ENCODE measurements around the gene NRXN3.

The NRXN3 gene

DNA sequence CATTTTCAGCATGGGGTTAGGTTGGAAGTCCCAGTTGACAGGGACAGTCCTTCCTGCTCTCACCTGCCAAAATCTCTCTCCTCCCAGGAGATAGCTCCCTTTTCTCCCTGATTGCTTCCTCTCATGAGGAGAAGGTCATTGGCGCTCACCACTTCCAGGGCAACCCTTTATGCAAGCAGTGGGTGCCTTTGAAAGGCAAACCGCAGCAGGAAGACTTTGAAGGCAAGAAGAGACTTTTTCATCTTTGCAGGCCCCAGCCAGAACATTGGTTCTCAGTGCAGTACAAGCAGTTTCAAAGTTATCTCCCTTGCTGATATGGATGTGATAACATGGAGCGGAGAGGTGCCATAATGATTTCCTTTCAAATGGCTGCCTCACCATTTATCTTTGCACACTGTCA is 1558.2 kb downstream of the NRXN3 start:
- H3K9me3 ChIP-seq (replicated peaks; ENCODE audit: low read length): no peaks in the 10 kb centered on the region
- no peak overlapping the region for H3K4me2 ChIP-seq (ENCODE audit: low read length)
- no peaks in the 10 kb centered on the region for H3K27me3 ChIP-seq (ENCODE audit: control insufficient read depth, insufficient read depth, low read length)
- H3K9ac ChIP-seq (ENCODE audit: low read depth, low read length): no peak overlapping the region
- H3K36me3 ChIP-seq (ENCODE audit: insufficient read depth, low read length): no peaks in the 10 kb centered on the region
- no peak overlapping the region for H3K4me3 ChIP-seq (ENCODE audit: low read length)
- H3K4me1 ChIP-seq (ENCODE audit: control insufficient read depth, insufficient read depth, low read length): peaks cover 10% of the 10 kb centered on the region

DNA sequence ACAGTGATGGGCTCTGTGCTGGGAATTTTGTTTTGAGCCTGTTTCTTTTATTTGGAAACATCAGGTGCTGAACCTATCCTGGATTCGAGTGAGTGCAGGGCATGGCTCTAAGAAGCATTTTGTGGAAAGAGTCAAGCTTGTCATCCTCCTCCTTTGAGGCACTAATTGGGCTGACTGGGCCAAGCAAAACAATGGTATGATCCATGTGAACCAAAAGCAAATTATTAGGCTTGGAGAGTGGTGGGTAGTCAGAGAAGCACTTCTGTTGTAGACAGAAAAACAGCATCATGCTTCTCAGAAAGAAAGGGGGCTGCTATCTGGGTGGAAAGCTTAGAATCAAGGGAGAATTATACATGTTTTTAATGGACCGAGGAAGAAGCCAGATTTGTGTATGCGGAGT is 1559.6 kb downstream of the NRXN3 start:
- no peak overlapping the region for H3K4me2 ChIP-seq (ENCODE audit: low read length)
- no peaks in the 10 kb centered on the region for H3K36me3 ChIP-seq (ENCODE audit: insufficient read depth, low read length)

DNA sequence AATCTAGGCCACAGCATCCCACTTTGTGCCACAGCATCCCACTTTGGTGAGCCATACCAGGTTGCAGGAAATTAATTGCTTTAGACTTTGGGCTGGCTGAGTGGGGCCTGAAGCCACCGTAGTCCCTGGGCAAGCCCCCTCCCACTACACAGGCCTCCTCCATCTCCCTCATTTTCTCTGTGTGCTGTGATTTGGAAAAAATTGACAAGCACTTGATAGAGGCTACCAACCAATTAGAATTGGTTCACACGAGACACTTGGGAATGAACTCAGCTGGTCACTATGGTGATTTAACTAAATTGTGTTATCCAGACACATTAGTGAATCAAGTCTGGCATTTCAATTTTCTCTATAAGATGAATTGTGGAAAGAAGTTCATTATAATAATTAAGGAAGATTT is 1560.0 kb downstream of the NRXN3 start:
- Histone ChIP-seq H3K4me2 (ENCODE audit: low read length) (no peak overlapping the region), H3K4me3 (ENCODE audit: low read length) (no peak overlapping the region), H3K4me1 (ENCODE audit: control insufficient read depth, insufficient read depth, low read length) (peaks cover 11% of the 10 kb centered on the region), H3K27me3 (ENCODE audit: control insufficient read depth, insufficient read depth, low read length) (no peaks in the 10 kb centered on the region), H3K9ac (ENCODE audit: low read depth, low read length) (no peak overlapping the region), H3K36me3 (ENCODE audit: insufficient read depth, low read length) (no peaks in the 10 kb centered on the region), H3K9me3 (replicated peaks; ENCODE audit: low read length) (no peaks in the 10 kb centered on the region)

More for the DNA sequence above, 1559.6 kb downstream of the NRXN3 start:
- Histone ChIP-seq H3K4me1 (ENCODE audit: control insufficient read depth, insufficient read depth, low read length) (peaks cover 11% of the 10 kb centered on the region), H3K4me3 (ENCODE audit: low read length) (no peak overlapping the region), H3K27me3 (ENCODE audit: control insufficient read depth, insufficient read depth, low read length) (no peaks in the 10 kb centered on the region), H3K9me3 (replicated peaks; ENCODE audit: low read length) (no peaks in the 10 kb centered on the region), H3K9ac (ENCODE audit: low read depth, low read length) (no peak overlapping the region)

DNA sequence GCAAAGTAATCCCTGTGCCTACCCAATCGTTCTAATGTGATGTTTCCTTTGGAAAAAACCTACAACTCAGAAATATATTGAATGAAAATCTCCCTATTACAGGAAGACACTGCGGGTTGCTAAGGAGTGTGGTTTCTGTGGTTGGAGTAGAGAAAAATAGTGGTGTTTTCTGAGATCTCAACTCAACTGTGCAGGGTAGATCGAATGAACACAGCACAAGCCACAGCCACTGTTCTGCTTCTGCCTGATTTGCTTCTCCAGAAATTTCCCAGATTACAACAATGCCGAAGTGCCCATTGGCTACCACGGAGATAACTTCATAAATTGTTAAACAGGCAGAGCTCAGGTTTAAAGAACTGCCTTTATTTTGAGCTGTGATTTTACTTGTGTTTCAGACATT is 1560.8 kb downstream of the NRXN3 start:
- H3K27me3 ChIP-seq (ENCODE audit: control insufficient read depth, insufficient read depth, low read length): no peaks in the 10 kb centered on the region
- no peaks in the 10 kb centered on the region for H3K36me3 ChIP-seq (ENCODE audit: insufficient read depth, low read length)
- no peak overlapping the region for H3K4me3 ChIP-seq (ENCODE audit: low read length)
- H3K4me2 ChIP-seq (ENCODE audit: low read length): no peak overlapping the region
- H3K9ac ChIP-seq (ENCODE audit: low read depth, low read length): no peak overlapping the region
- no peaks in the 10 kb centered on the region for H3K9me3 ChIP-seq (replicated peaks; ENCODE audit: low read length)
- peaks cover 11% of the 10 kb centered on the region for H3K4me1 ChIP-seq (ENCODE audit: control insufficient read depth, insufficient read depth, low read length)

DNA sequence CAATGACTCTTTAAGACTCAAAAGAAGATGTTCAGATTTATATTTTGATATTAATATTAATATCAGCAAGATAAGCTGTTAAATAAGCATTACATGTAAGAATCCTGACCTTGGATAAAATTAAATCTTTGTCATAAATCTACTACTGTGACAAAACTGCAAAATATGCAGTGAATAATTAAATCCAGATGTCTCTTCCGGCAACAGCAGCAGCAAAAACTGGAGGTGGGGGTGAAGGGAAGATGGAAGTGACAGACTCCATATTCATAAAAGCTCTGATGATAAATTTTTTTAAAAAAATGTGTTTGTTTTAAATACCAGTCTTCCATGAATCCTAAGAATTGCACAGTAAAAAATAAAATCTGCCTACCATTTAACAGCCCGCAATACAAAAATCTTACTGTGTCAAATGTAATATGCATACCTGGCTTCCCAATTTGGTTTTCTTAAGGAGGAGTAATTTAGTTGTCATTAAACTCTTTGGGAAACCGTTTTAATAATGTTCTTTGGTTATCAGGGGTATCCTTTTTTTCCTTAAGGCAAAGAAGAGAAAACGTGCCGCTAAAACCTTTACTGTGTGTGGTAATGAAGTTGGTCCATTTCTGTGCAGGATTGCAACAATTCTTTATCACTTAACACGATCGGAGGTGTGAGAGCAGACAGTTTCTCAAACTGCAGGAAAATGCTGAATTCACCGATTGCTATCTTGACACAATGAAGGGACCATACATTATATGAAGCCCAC is 1562.9 kb downstream of the NRXN3 start:
- no peak overlapping the region for H3K4me3 ChIP-seq (ENCODE audit: low read length)
- H3K9ac ChIP-seq (ENCODE audit: low read depth, low read length): no peak overlapping the region
- H3K4me2 ChIP-seq (ENCODE audit: low read length): peak overlapping the region; percentile 9
- peaks cover 11% of the 10 kb centered on the region for H3K4me1 ChIP-seq (ENCODE audit: control insufficient read depth, insufficient read depth, low read length)
- no peaks in the 10 kb centered on the region for H3K27me3 ChIP-seq (ENCODE audit: control insufficient read depth, insufficient read depth, low read length)
- H3K9me3 ChIP-seq (replicated peaks; ENCODE audit: low read length): no peaks in the 10 kb centered on the region
- H3K36me3 ChIP-seq (ENCODE audit: insufficient read depth, low read length): no peaks in the 10 kb centered on the region

GRCh38 chr14:79734151-79734550 is 1564.0 kb downstream of the NRXN3 start:
- H3K27me3 ChIP-seq (ENCODE audit: control insufficient read depth, insufficient read depth, low read length): no peaks in the 10 kb centered on the region
- H3K9me3 ChIP-seq (replicated peaks; ENCODE audit: low read length): no peaks in the 10 kb centered on the region
- H3K9ac ChIP-seq (ENCODE audit: low read depth, low read length): no peak overlapping the region
- H3K36me3 ChIP-seq (ENCODE audit: insufficient read depth, low read length): no peaks in the 10 kb centered on the region
- peaks cover 11% of the 10 kb centered on the region for H3K4me1 ChIP-seq (ENCODE audit: control insufficient read depth, insufficient read depth, low read length)
- H3K4me3 ChIP-seq (ENCODE audit: low read length): no peak overlapping the region
- no peak overlapping the region for H3K4me2 ChIP-seq (ENCODE audit: low read length)

DNA sequence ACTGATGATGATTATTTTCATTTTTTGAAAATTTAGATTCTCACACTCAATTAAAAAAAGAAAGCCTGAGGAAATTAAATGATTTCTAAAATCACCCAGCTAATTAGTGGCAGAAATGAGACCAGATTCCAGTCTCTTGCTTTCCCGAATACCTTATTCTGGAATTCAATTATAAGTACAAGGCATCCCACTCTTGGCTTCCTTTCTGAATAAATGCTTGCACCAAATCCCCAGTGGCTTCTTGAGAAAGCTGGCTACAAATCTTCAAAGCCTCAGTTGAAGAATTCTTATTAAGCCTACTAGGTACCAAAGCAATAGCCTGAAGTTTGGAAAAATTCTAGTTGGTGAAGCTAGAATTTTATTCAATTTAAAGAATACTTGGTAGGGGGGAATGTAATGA is 1564.5 kb downstream of the NRXN3 start:
- H3K4me3 ChIP-seq (ENCODE audit: low read length): no peak overlapping the region
- peaks cover 11% of the 10 kb centered on the region for H3K4me1 ChIP-seq (ENCODE audit: control insufficient read depth, insufficient read depth, low read length)
- H3K4me2 ChIP-seq (ENCODE audit: low read length): no peak overlapping the region
- no peaks in the 10 kb centered on the region for H3K9me3 ChIP-seq (replicated peaks; ENCODE audit: low read length)
- no peaks in the 10 kb centered on the region for H3K36me3 ChIP-seq (ENCODE audit: insufficient read depth, low read length)
- no peak overlapping the region for H3K9ac ChIP-seq (ENCODE audit: low read depth, low read length)
- no peaks in the 10 kb centered on the region for H3K27me3 ChIP-seq (ENCODE audit: control insufficient read depth, insufficient read depth, low read length)

DNA sequence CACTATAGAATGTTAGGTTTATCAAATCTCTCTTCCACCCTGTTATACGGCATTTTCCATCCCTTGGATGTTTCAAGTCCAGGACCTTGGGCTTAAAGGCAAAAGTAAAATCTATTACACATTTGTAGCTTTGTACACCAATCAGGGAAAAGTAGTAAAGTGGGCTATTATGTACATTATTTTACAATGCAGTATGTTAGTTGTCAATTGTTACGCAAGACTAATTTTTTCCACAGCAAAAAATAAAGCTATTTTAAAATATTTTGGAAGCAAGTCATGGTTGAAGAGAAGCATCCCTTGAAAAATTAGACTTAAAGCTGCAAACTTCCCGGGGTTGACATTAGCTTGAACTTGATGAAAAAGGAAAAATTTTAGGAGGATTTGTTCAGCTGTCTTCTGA is 1564.9 kb downstream of the NRXN3 start:
- no peak overlapping the region for H3K4me2 ChIP-seq (ENCODE audit: low read length)
- H3K9ac ChIP-seq (ENCODE audit: low read depth, low read length): no peak overlapping the region
- H3K4me1 ChIP-seq (ENCODE audit: control insufficient read depth, insufficient read depth, low read length): peaks cover 11% of the 10 kb centered on the region
- no peaks in the 10 kb centered on the region for H3K27me3 ChIP-seq (ENCODE audit: control insufficient read depth, insufficient read depth, low read length)
- H3K4me3 ChIP-seq (ENCODE audit: low read length): no peak overlapping the region
- no peaks in the 10 kb centered on the region for H3K9me3 ChIP-seq (replicated peaks; ENCODE audit: low read length)
- H3K36me3 ChIP-seq (ENCODE audit: insufficient read depth, low read length): no peaks in the 10 kb centered on the region

DNA sequence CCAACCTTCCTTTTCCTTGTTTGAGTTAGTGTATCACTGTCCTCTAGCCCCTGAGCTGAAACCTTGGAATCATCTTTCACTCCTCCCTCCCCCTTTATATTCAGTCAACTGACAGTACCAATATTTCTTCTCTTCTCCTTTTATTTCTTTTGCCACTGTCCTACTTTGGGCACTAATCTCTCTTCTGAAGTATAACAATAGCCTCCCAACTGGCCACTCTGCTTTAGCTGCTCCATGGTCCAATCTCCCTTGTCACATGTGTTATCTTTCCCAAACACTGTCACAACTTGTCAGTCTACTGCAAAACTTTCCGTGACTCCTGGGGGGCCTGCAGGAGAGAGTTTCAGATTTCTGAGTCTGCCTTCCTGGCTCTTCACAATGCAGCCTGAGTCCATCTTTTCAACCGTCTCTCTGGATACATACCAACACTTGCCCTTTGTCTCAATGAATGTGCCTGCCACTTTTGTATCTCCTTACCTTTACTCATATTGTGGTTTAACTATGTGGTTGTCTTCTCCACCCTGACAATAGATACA is 1570.0 kb downstream of the NRXN3 start:
- Histone ChIP-seq H3K36me3 (ENCODE audit: insufficient read depth, low read length) (no peaks in the 10 kb centered on the region), H3K4me2 (ENCODE audit: low read length) (no peak overlapping the region), H3K4me3 (ENCODE audit: low read length) (no peak overlapping the region), H3K9ac (ENCODE audit: low read depth, low read length) (no peak overlapping the region), H3K4me1 (ENCODE audit: control insufficient read depth, insufficient read depth, low read length) (no peaks in the 10 kb centered on the region), H3K9me3 (replicated peaks; ENCODE audit: low read length) (no peaks in the 10 kb centered on the region), H3K27me3 (ENCODE audit: control insufficient read depth, insufficient read depth, low read length) (no peaks in the 10 kb centered on the region)

DNA sequence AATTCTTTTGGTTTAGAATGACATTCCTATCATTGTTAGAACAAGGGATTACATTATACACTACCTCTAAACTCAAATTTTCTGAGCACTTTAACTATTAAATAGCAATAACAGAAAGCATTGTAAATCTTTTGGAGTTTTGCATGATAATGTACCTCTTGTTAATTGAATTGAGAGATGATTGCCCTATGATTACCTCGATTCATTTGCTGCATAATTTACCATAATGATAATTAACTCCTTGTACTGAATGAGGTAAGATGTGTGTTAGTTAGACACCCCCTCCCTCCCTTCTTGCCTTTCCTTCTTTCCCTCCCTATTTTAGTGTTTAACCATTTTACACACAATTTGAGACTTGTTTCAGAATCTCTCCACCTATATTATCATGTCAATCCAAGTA is 1572.0 kb downstream of the NRXN3 start:
- no peak overlapping the region for H3K9ac ChIP-seq (ENCODE audit: low read depth, low read length)
- H3K4me3 ChIP-seq (ENCODE audit: low read length): no peak overlapping the region
- H3K9me3 ChIP-seq (replicated peaks; ENCODE audit: low read length): no peaks in the 10 kb centered on the region
- H3K4me1 ChIP-seq (ENCODE audit: control insufficient read depth, insufficient read depth, low read length): no peaks in the 10 kb centered on the region
- no peaks in the 10 kb centered on the region for H3K36me3 ChIP-seq (ENCODE audit: insufficient read depth, low read length)
- H3K27me3 ChIP-seq (ENCODE audit: control insufficient read depth, insufficient read depth, low read length): no peaks in the 10 kb centered on the region
- no peak overlapping the region for H3K4me2 ChIP-seq (ENCODE audit: low read length)

DNA sequence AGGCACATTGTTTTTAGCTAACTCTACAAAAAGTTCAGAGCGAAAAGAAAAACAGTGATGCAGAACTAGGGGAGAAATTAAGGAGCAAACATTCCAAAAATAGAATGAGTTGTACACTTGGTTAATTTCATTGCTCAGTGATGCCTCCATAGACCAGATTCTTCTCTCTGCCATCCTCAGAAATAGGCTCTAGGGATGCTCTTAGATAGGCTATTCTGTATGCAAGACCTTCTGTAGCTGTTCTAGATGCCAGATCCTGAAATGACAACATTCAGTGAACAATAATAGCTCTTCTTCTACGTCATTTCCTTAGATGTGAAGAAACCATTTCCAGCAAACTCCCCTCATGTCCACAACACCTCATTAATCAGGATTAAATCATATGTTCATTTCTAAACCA is 1574.9 kb downstream of the NRXN3 start:
- Histone ChIP-seq H3K4me3 (ENCODE audit: low read length) (no peak overlapping the region), H3K27me3 (ENCODE audit: control insufficient read depth, insufficient read depth, low read length) (no peaks in the 10 kb centered on the region)

DNA sequence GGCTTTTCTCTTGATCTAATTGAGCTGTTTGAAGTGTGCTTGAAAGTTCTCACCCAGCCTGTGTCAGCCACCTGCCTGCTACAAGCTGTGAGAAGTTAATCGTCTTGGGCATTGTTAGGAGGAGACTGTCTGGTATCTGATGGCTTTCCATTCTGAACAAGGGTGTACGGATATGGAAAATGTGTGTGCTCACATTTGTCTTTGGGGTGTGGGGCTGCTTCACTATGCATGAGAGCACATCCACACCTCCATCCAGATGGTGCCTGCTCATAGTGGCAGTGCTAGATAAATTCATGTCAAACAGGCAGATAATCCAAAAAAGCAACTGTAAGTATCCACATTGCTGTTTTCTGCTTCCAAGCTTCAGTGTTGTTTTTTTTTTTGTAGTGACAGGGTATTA is 1578.9 kb downstream of the NRXN3 start:
- H3K4me1 ChIP-seq (ENCODE audit: control insufficient read depth, insufficient read depth, low read length): no peaks in the 10 kb centered on the region
- no peaks in the 10 kb centered on the region for H3K9me3 ChIP-seq (replicated peaks; ENCODE audit: low read length)
- H3K4me2 ChIP-seq (ENCODE audit: low read length): no peak overlapping the region
- H3K4me3 ChIP-seq (ENCODE audit: low read length): no peak overlapping the region
- no peak overlapping the region for H3K9ac ChIP-seq (ENCODE audit: low read depth, low read length)
- no peaks in the 10 kb centered on the region for H3K27me3 ChIP-seq (ENCODE audit: control insufficient read depth, insufficient read depth, low read length)
- no peaks in the 10 kb centered on the region for H3K36me3 ChIP-seq (ENCODE audit: insufficient read depth, low read length)

More for the DNA sequence above, 1574.9 kb downstream of the NRXN3 start:
- H3K4me2 ChIP-seq (ENCODE audit: low read length): no peak overlapping the region
- no peaks in the 10 kb centered on the region for H3K36me3 ChIP-seq (ENCODE audit: insufficient read depth, low read length)
- H3K9me3 ChIP-seq (replicated peaks; ENCODE audit: low read length): no peaks in the 10 kb centered on the region
- no peak overlapping the region for H3K9ac ChIP-seq (ENCODE audit: low read depth, low read length)
- H3K4me1 ChIP-seq (ENCODE audit: control insufficient read depth, insufficient read depth, low read length): no peaks in the 10 kb centered on the region
